ENCODE results near the gene STOX2. TPM values are rescaled to one million over a fixed set of nuclear protein-coding genes. Genes with fewer than 3 reads are reported as not detected.

STOX2 gene, protein sequence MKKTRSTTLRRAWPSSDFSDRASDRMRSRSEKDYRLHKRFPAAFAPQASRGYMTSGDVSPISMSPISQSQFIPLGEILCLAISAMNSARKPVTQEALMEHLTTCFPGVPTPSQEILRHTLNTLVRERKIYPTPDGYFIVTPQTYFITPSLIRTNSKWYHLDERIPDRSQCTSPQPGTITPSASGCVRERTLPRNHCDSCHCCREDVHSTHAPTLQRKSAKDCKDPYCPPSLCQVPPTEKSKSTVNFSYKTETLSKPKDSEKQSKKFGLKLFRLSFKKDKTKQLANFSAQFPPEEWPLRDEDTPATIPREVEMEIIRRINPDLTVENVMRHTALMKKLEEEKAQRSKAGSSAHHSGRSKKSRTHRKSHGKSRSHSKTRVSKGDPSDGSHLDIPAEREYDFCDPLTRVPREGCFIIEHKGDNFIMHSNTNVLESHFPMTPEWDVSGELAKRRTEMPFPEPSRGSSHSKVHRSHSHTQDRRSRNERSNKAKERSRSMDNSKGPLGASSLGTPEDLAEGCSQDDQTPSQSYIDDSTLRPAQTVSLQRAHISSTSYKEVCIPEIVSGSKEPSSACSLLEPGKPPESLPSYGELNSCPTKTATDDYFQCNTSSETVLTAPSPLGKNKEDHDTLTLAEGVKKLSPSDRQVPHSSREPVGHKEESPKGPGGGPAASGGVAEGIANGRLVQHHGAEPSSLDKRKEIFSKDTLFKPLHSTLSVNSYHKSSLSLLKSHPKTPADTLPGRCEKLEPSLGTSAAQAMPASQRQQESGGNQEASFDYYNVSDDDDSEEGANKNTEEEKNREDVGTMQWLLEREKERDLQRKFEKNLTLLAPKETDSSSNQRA (N-terminal part only)
- not detected in 2 replicates for total RNA-seq

DNA sequence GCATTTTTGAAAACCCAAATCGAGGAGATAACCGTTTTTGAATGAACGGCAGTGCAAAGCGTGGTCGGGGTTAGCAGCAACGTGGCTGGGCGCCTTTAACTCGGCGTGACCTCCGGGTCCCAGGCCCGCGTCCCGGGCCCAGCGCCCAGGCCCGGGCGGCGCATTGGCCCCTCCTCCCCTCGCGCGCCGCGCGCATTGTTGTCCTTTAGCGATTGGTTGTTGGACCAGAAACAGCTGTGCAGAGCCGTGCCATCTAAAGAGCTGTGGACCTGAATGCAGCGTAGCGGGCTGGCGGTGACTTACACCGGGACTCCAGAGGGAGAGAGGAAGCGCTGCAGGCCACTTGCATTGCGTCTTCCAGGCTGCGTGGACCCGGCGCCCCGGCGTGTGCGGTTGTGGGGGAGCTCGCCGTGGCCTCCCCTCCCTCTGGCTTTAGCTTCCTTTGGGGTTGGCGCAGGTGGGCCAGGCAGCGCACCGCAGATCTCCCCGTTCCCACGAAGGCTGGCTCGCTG lies at the start of gene STOX2:
STOX2 (plus strand) TSS at position 227 of the 512 bp plus-strand sequence. CDS start 1,484 bp downstream, outside the sequence.
- TF ChIP-seq, protein P1, sequence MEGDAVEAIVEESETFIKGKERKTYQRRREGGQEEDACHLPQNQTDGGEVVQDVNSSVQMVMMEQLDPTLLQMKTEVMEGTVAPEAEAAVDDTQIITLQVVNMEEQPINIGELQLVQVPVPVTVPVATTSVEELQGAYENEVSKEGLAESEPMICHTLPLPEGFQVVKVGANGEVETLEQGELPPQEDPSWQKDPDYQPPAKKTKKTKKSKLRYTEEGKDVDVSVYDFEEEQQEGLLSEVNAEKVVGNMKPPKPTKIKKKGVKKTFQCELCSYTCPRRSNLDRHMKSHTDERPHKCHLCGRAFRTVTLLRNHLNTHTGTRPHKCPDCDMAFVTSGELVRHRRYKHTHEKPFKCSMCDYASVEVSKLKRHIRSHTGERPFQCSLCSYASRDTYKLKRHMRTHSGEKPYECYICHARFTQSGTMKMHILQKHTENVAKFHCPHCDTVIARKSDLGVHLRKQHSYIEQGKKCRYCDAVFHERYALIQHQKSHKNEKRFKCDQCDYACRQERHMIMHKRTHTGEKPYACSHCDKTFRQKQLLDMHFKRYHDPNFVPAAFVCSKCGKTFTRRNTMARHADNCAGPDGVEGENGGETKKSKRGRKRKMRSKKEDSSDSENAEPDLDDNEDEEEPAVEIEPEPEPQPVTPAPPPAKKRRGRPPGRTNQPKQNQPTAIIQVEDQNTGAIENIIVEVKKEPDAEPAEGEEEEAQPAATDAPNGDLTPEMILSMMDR (IDR thresholded peaks at IDR 0.05) = no peak
- H3K9me3 Mint-ChIP-seq = no peaks in the 10 kb centered on the region
- H3K4me3 Mint-ChIP-seq = no peak within 1 kb of the TSS
- no peaks in the 10 kb centered on the region for H3K36me3 Mint-ChIP-seq (ENCODE audit: low read depth)
- DNase-seq (no peak), ATAC-seq (ENCODE audit: low read depth) (no peak)
- no peak within 1 kb of the TSS for H3K27ac Mint-ChIP-seq
- intact Hi-C loops (cut with micrococcal nuclease) = loop anchor here (10.0 kb wide), 1 partner anchor 1110 kb away; the partner anchor contains the start of gene HELT
- CTCF ChIA-PET = no interaction called here
- H3K4me1 Mint-ChIP-seq = peaks cover 9% of the 10 kb centered on the region
- POLR2A ChIA-PET = no interaction called here
- H3K27me3 Mint-ChIP-seq = peaks cover 45% of the 10 kb centered on the region

DNA sequence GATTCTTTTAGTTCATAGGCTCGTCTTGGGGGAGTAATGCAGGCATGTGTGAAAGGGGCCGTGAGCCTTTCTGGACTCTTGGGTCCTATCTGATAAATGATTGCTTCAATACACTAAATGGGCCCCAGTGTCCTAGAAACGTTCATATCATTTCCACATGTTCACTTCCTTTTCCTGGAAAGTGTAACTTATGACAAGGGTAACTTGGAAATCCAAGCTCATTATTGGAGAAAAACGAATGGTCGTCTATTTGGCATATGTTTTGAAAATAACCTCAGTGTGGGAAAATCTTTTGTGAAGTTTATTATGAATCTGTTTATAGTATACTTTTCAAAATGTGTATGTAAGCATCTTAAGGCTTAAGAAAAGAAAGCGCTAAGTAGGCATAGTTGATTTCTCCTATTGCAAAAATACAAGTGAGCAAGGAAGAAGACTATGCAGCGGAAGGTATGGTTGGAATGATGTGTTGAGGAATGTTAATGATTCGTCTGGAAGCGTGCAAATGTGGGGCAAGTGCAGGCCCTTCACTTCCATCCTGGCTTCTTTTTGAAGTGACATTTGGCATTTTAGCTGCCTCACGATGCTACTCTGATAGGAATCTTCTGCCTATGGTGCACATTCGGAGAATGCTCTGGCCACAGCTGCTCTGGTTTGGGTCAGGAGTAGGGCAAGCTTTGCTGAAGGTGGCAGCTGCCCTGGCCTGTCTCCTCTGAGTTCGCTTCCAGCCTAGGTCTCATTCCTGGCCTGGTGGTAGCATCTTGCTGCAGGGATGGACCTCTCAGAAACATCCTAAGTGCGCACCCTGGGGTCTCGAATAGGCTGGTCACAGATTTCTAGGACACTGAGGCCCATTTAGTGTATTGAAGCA lies 49.5 kb upstream of the STOX2 start:
- H3K27me3 Mint-ChIP-seq = peaks cover 7% of the 10 kb centered on the region
- TF ChIP-seq, protein P1 (IDR thresholded peaks at IDR 0.05) = no peak
- no peak overlapping the region for H3K27ac Mint-ChIP-seq
- no peaks in the 10 kb centered on the region for H3K9me3 Mint-ChIP-seq
- ChIA-PET POLR2A (no interaction called here), CTCF (no interaction called here)
- DNase-seq (no peak), ATAC-seq (ENCODE audit: low read depth) (no peak)
- no peak overlapping the region for H3K4me3 Mint-ChIP-seq
- no peaks in the 10 kb centered on the region for H3K36me3 Mint-ChIP-seq (ENCODE audit: low read depth)
- intact Hi-C loops (cut with micrococcal nuclease) = no loop called here
- no peaks in the 10 kb centered on the region for H3K4me1 Mint-ChIP-seq

DNA sequence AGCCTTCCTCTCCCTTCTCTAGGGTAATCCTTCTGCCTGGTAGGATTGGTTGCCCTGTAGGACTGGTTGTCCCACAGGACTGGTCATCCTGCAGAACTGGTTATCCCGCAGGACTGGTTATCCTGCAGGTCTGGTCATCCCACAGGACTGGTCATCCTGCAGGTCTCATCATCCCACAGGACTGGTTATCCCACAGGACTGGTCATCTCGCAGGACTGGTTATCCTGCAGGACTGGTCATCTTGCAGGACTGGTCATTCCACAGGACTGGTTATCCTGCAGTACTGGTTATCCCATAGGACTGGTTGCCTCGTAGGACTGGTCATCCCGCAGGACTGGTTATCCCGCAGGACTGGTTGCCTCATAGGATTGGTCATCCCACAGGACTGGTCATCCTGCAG lies 48.1 kb upstream of the STOX2 start:
- no peak overlapping the region for H3K4me3 Mint-ChIP-seq
- intact Hi-C loops (cut with micrococcal nuclease) = no loop called here
- peaks cover 7% of the 10 kb centered on the region for H3K27me3 Mint-ChIP-seq
- no peaks in the 10 kb centered on the region for H3K36me3 Mint-ChIP-seq (ENCODE audit: low read depth)
- no peak for ATAC-seq (ENCODE audit: low read depth)
- no peaks in the 10 kb centered on the region for H3K9me3 Mint-ChIP-seq
- TF ChIP-seq, protein P1 (IDR thresholded peaks at IDR 0.05) = no peak
- CTCF ChIA-PET = no interaction called here
- H3K27ac Mint-ChIP-seq = no peak overlapping the region
- H3K4me1 Mint-ChIP-seq = no peaks in the 10 kb centered on the region
- DNase-seq = no peak
- POLR2A ChIA-PET = no interaction called here

DNA sequence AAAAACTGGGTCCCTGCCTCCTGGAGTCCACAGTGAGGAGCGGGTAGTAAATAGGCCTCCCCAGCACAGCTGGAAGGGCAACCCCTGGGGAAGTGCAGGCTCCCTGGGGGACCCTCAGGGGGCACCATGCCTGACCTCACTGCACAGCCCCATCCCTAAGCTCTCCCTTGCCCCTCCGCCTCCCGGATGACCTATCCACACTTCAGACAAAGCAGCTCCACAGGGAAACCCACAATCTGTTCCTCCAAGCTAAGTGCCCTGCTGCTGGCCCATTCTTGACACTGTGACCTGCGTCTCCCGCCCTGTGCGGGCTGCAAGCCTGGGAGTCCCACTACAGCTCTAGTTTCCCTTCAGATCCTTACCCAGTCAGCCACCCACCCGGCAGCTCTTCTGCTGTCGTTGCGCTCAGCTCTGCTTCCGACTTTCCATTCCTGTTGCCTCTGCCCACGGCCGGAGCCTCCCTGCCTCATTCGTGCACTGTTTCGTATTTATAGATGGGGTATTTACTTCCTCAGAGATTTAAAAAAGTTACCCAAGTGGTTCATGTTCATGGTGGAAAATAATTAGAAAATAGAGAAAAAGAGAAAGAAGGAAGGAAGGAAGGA lies 47.0 kb upstream of the STOX2 start:
- H3K27me3 Mint-ChIP-seq = peaks cover 7% of the 10 kb centered on the region
- DNase-seq = no peak
- H3K4me3 Mint-ChIP-seq = no peak overlapping the region
- TF ChIP-seq, protein P1 (IDR thresholded peaks at IDR 0.05) = no peak
- ChIA-PET POLR2A (no interaction called here), CTCF (no interaction called here)
- intact Hi-C loops (cut with micrococcal nuclease) = no loop called here
- H3K36me3 Mint-ChIP-seq (ENCODE audit: low read depth) = no peaks in the 10 kb centered on the region
- ATAC-seq (ENCODE audit: low read depth) = no peak
- H3K9me3 Mint-ChIP-seq = no peaks in the 10 kb centered on the region
- no peak overlapping the region for H3K27ac Mint-ChIP-seq
- no peaks in the 10 kb centered on the region for H3K4me1 Mint-ChIP-seq
